IPS-NIHi7 (cell line): ENCODE results near the gene IQSEC1.

Experiments
- DNase-seq: peaks from one replicate; pipeline ENCODE4 v3.0.0; 2012; ENCODE audit warnings: mixed read lengths; ENCODE audit errors: extremely low spot score

IQSEC1 gene

DNA sequence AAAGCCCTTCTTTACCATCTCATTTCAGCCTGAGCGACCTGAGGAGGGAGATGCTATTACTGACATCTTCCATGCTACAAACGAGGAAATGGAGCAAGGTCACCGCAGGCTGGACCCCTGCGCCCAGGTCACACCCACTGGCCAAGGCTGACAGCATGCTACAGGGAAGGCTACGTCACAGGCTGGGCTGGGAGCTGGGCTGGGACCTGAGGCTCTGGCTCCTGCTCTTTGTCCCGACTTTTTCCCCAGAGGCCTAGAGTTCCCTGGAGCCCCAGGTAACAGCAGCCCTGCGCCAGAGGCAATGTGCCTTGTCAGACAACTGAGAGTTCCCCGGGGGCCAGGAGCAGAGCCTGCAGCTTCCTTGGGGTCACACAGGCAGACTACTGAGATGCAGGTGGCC, 87.2 kb downstream of the IQSEC1 start:
- no peak for DNase-seq

- no peak for DNase-seq
These were observed 88.1 kb downstream of the IQSEC1 start for GRCh38 chr3:12985148-12985547.

DNA sequence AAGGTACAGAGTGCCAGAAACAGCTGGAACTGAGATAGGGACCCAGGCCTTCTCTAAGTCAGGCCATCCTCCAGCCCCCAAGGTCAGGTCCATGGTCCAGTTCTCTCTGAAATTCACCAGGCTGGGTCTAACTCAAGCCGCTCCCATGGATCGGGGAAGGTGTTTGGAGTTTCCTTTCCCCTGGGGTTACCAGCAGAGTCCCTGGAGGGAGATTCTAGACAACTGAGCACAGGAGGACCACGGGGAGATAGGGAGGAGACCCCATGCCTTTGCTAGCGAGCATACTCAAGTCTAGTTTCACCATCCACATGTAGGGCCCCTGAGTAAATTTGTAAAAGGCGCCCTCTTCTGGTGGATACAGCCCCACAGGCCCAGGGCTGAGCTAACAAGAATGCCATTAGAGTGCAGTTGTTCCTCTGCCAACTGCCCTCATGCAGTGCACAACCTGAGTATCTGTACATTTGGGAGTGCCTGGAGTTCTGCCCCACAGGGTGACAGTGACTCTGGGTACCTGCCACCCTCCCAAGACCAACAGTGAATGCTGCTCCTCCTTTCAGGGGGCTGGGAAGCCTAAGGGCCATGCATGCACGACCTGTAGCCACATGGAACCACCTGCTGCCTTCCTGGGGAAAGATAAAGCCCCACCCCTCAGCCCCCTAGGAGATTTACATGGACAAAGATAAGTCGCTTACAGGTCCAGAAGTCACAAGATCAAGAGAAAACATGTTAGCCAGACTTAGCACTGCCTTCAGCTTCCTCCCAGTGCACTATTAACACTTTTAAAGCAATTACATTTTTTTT, 89.0 kb downstream of the IQSEC1 start:
- peak; percentile 78 for DNase-seq

- no peak for DNase-seq
These were observed 89.9 kb downstream of the IQSEC1 start for GRCh38 chr3:12983319-12983718.

- no peak for DNase-seq
These were observed 90.6 kb downstream of the IQSEC1 start for GRCh38 chr3:12982619-12983101.

DNA sequence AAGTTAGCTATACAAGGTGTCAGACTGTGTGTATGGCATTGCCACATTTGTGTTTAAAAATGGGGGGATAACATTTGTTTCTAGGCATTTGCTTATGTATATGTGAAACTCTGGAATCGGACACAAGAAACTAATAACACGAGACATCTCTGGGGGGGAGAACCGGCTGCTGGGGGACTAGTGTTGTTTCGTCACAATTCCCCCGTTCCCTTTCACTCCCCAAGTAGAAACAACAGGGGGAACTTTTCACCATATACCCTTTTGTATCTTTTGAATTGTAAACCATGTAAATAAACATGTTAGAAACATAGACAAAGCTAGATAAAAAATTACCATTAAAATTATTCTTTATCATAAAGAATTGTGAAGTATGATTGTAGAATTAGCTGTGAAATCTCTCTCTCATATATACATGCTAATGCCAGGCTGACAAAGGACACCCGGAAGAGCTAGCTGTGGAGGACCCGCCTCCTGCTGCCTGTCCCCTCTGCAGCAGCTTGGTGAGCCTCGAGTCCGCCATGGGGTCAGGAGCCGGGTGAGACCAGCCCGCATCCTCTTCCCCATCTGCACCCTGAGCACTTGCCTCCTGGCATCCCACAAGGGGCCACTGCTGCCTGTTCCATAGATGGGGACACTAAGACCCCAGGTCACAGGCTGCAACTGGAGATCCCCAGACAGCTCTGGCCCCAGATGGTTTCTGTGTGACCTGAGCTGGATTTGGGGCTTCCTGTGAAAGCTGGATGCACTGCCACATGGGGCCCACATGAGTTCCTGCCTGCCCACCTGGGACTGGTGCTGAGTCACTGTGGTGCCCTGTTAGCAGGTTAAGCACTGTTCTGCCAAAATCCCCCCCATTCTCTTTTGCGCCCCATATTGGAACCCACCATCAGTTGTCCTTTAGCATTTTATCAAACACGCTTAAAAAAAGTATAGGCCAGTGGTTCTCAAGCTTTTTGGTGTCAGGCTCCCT, 91.6 kb downstream of the IQSEC1 start:
- no peak for DNase-seq

DNA sequence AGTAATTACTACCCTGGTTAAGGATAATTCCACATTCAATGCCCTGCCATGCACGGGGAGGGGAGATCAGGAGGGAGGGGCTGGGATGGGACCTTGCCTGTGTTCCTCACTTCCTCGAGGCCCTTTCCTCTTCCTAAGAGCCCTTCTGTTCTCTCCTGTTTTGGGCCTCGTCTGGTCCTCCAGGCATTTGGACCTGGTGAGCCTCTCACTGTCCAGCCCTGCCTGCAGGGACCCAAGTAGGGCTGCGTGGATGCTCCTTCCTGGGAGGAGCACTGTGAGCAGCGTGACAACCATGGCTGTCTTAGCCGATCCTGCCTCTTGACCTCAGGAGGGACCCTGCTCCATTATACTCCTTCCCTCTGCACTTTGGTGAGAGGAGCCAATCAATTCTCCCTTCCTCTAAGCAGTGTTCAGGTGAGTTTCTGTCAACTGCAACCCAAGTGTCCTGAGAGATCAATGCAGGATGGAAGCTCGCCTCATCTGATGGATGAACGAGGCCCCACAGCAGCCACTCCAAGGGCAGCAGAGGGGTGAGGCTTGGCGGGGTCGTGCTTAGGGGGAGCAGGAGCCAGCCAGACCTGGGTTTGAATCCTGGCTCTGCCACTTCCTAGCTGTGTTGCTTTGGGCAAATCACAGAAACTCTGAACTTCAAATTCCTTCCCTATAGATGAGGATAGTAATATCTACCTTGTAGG, 92.5 kb downstream of the IQSEC1 start:
- no peak for DNase-seq

DNA sequence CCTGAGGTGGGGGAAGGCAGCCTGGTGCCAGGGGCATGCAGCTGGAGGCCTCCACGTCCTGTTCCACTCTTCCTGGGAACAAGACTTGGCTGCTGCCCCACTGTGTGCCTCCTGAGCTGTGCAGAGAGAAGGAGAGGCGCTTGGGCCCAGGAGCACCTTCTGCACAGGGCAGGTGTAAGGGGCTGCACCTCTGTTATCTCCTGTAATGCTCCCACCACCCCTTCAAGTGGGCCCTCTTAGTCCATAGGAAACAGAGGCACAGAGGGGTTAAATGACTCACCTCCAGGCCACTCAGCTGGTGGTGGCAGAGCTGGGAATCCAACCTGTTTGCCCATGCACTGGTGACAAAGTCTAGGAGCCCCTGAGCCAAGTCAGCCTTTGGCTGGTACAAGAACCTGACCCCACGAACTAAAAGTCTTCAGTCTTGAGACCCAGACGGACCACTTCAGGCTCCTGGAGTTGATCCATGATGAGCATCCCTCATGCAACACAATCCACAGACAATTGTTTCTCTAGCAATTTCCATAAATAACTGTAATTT, 93.2 kb downstream of the IQSEC1 start:
- no peak for DNase-seq

DNA sequence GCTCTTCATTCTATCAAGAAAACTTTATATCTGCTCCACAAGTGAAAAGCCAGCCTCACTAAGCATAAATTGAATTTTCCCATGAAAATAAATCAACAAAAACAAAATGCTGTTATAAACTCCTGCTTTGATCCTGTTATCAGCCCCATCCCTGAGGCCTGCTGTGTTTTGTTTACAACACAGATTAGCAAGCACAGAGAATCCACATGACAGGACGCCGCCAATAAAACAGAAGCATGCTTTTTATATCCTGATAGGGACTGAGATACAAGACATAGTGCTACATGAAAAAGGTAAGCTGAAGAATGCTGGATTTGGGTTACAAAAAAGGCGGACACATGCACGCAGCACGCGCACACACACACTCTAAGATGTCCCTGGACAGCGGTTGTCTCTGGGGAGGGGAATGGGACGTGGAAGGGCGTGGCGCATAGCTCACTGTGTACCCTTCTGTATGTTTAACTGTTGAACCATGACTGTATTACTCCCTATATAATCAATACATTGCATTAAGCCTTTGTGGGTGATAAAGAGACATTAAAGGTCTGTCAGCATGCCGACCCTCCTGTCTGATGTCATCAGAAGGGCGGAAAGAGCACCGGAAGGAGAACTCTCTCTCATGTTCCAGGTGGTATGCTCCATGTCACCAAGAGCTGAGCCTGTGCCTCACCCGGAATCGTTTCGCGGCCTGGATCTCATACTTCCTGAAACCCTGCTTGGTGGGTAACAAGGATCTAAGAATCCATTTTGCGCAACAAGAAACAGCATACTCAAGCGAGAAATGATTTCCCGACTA, 93.9 kb downstream of the IQSEC1 start:
- no peak for DNase-seq

GRCh38 chr3:12978682-12979081, 94.5 kb downstream of the IQSEC1 start:
- no peak for DNase-seq

DNA sequence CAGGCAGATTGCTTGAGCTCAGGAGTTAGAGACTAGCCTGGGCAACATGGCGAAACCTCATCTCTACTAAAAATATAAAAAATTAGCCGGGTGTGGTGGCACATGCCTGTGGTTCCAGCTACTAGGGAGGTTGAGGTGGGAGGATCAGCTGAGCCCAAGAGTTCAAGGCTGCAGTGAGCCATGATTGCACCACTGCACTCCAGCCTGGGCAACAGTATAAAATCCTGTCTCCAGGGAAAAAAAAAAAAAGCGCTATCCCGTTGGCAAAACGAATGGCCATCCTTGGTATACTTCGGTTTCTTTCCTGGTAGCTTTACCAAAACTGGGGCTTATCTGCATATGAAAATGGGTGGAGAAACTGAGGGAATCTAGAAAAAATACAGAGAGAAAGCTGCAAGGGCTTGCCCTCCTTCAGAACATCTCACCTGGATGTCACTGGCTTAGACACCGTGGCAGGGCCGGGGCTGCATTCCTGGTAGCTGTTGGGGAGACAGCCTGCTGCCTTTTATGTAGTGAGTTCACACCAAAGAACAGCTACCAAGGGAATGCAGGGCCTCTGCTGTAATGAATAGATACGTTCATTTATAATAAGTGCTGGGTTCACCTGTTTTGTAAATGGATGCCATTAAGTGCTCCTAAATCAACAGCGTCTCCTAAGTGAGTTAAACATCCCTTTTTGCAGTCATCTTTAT, 96.0 kb downstream of the IQSEC1 start:
- no peak for DNase-seq

- no peak for DNase-seq
These were observed 97.3 kb downstream of the IQSEC1 start for GRCh38 chr3:12975748-12976522.

DNA sequence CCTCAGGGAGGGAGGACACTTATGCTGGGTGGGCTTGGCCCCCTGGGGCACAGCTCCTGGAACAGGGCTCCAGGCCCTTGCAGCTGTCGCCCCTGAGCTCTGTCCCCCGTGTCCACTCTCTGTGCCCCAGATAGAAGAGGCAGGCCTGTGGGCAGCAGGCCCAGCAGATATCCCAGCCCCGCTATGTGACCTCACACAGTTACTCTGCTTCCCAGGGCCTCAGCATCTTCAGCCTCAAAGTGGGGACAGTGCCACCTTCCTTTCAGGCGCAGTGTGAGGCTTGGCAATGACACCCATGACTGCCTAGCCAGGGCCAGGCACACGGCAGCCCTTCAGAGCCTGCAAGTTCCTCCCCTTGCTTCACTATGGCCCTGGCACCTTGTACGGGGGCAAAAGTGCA, 98.4 kb downstream of the IQSEC1 start:
- DNase-seq, result no peak

- no peak for DNase-seq
These were observed 98.9 kb downstream of the IQSEC1 start for GRCh38 chr3:12974334-12974733.

DNA sequence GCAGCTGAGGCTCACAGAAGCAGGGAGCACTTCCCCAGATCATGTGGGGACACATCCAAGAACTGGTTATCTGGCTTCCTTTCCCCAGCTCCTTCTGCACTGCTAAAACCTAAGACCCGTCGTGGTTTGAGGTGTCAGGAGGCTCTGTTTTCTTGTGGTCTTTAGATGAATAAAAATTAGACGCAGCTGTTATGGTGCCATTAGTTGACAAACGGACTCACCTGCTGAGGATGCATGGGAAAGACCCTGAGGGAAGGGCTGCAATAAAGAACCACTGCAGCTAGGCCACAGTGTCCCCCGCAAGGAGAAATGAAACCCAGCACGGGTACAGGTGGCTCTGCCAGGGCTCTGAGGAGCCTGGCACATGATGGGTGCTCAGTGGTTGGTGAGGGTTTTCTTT, 99.4 kb downstream of the IQSEC1 start:
- DNase-seq, result no peak

- DNase-seq, result no peak
These were observed 100.2 kb downstream of the IQSEC1 start for GRCh38 chr3:12972781-12973702.

DNA sequence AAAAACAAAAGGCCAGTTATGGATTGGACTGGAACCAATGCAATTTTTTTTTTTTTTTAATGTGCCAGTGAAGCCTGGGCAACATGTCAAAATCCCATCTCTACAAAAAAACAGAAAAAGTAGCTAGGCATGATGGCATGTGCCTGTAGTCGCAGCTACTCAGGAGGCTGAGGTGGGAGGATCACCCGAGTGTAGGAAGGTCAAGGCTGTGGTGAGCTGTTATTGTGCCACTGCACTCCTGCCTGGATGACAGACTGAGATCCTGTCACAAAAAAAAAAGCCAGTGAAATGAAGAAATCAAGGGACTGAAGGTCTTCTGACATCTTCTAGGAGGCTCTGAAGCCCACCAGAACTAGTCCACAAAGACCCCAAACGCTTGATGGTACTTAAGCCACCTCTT, 101.2 kb downstream of the IQSEC1 start:
- DNase-seq, result no peak

- DNase-seq, result no peak
These were observed 102.5 kb downstream of the IQSEC1 start for GRCh38 chr3:12970684-12971083.
